Naive thymus-derived CD4-positive, alpha-beta T cell (primary cell): Measurements from ENCODE around the gene CDK14. TPM values are rescaled to one million over a fixed set of nuclear protein-coding genes. Genes with fewer than 3 reads are reported as not detected.

Source experiments
- ATAC-seq: fragments of 150-1000 bp; cut with Tn5 transposase; 2 replicates; pipeline ENCODE4 v1.10.0; 2021; ENCODE audit warnings: mild to moderate bottlenecking, moderate library complexity
- CTCF ChIA-PET: fragments of 350-600 bp; sonication (Branson Sonifier 250); formaldehyde crosslinking; loops from one replicate; lab custom pipeline; 2021; ENCODE audit warnings: antibody characterized with exemption; lab: Charles Lee
- POLR2A ChIA-PET: fragments of 350-600 bp; sonication (Branson Sonifier 250); formaldehyde crosslinking; loops from one replicate; lab custom pipeline; 2021; ENCODE audit warnings: antibody characterized with exemption, inconsistent platforms; lab: Charles Lee
- DNase-seq, 9 donors: peaks; one replicate each; pipeline versions ENCODE4 v3.0.0 to v3.0.0-alpha.2; 2020 to 2022; ENCODE audit warnings: mixed read lengths in 1 of 9
- H3K27ac ChIP-seq: one replicate; pipeline ENCODE4 v1.7.0; 2013; ENCODE audit warnings: mild to moderate bottlenecking, low read depth, low read length, moderate library complexity
- H3K27me3 ChIP-seq, 2 donors: one replicate each; pipeline ENCODE4 v1.7.0; 2013; ENCODE audit warnings: low read length in 2 of 2, mild to moderate bottlenecking in 2 of 2, moderate library complexity in 2 of 2; ENCODE audit not compliant: control insufficient read depth in 2 of 2, insufficient read depth in 2 of 2
- H3K36me3 ChIP-seq, 3 experiments: 1 replicate in 2 of 3; 2 replicates in 1 of 3; pipeline ENCODE4 v1.7.0; 2013; ENCODE audit warnings: low read length in 3 of 3, mild to moderate bottlenecking in 3 of 3, moderate library complexity in 1 of 3; ENCODE audit not compliant: insufficient read depth in 3 of 3, control insufficient read depth in 2 of 3
- H3K4me1 ChIP-seq, 2 donors: one replicate each; pipeline ENCODE4 v1.7.0; 2013; ENCODE audit warnings: low read length in 2 of 2, mild to moderate bottlenecking in 2 of 2, moderate library complexity in 1 of 2; ENCODE audit not compliant: control insufficient read depth in 2 of 2, insufficient read depth in 2 of 2
- H3K4me3 ChIP-seq: 2 replicates; pipeline ENCODE4 v1.7.0; 2013; ENCODE audit warnings: mild to moderate bottlenecking, low read length
- H3K9me3 ChIP-seq, 3 experiments: 1 replicate in 2 of 3; 2 replicates in 1 of 3; pipeline ENCODE4 v1.7.0; 2013; ENCODE audit warnings: low read length in 3 of 3; ENCODE audit not compliant: control insufficient read depth in 2 of 3
- H3K27ac Mint-ChIP-seq, 9 donors: one replicate each; pipeline ENCODE4 v1.8.0; 2020 to 2022; ENCODE audit warnings: mixed read lengths in 9 of 9, mild to moderate bottlenecking in 8 of 9, moderate library complexity in 5 of 9, inconsistent platforms in 2 of 9
- H3K27me3 Mint-ChIP-seq, 5 donors: one replicate each; pipeline ENCODE4 v1.8.0; 2021 to 2022; ENCODE audit warnings: mixed read lengths in 5 of 5, mild to moderate bottlenecking in 1 of 5
- H3K36me3 Mint-ChIP-seq, 5 donors: one replicate each; pipeline ENCODE4 v1.8.0; 2020 to 2022; ENCODE audit warnings: mixed read lengths in 5 of 5, mild to moderate bottlenecking in 3 of 5, inconsistent platforms in 1 of 5
- H3K4me1 Mint-ChIP-seq, 7 donors: one replicate each; pipeline ENCODE4 v1.8.0; 2020 to 2022; ENCODE audit warnings: mixed read lengths in 7 of 7, mild to moderate bottlenecking in 3 of 7, inconsistent platforms in 1 of 7
- H3K4me3 Mint-ChIP-seq, 10 donors: one replicate each; pipeline ENCODE4 v1.8.0; 2020 to 2022; ENCODE audit warnings: mild to moderate bottlenecking in 10 of 10, mixed read lengths in 10 of 10, moderate library complexity in 6 of 10, inconsistent platforms in 2 of 10
- H3K9me3 Mint-ChIP-seq, 11 donors: one replicate each; pipeline ENCODE4 v1.8.0; 2020 to 2022; ENCODE audit warnings: mixed read lengths in 11 of 11, mild to moderate bottlenecking in 4 of 11, inconsistent platforms in 1 of 11, moderate library complexity in 1 of 11
- intact Hi-C, 2 donors: fragments of 100-400 bp; cut with micrococcal nuclease; formaldehyde crosslinking; loops; one replicate each; pipeline ENCODE4 v1.15.1; 2023
- polyA plus RNA-seq, 2 donors: library from polyadenylated mRNA; unstranded; fragments of 300-500 nt; fragmentation: Illumina TruSeq; gene quantifications; one replicate each; pipeline ENCODE4 v1.2.3, GENCODE V29; 2021
- total RNA-seq, 6 experiments: library from RNA in 5 of 6; stranded (reverse) in 5 of 6; gene quantifications; 1 replicate in 5 of 6; 2 replicates in 1 of 6; pipeline ENCODE4 v1.2.3 and lab custom pipeline; 2021 to 2026

The CDK14 gene
- total and polyA plus RNA-seq, 7 experiments from 2014 or later: 0.05 to 9.9 (median 0.72) TPM; not detected in 1

DNA sequence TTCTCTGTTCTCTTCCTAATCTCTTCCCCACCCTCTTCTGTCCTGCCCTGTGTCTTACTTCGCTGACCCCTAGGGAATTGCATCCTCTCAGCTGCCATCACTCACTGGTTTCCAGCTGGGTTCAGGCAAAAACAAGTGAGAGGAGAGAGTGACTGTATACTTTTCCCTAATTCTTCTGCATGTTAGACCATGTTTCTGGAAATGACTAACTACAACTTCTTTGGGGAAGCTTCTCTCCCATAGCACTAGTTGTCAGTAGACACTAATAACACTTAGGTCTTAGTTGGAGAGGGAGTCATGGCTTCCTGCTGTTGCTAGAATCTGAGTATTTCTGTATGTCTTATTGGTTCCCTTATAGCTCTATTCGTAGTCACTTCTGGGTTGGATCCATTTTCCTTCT lies 369.1 kb downstream of the CDK14 start:
- Mint-ChIP-seq H3K27ac (no peak overlapping the region), H3K9me3 (peaks cover 0 to 5% (median 0%) of the 10 kb centered on the region in 11 donors), H3K4me3 (no peak overlapping the region), H3K4me1 (peaks cover 0 to 1% (median 0%) of the 10 kb centered on the region in 7 donors), H3K36me3 (no peaks in the 10 kb centered on the region), H3K27me3 (no peaks in the 10 kb centered on the region)
- no peak for DNase-seq
- H3K4me3 ChIP-seq: no peak overlapping the region
- no peaks in the 10 kb centered on the region for H3K4me1 ChIP-seq
- ChIA-PET POLR2A (no interaction called here), CTCF (no interaction called here)
- H3K36me3 ChIP-seq: no peaks in the 10 kb centered on the region
- no peak overlapping the region for H3K27ac ChIP-seq
- no peak for ATAC-seq
- H3K9me3 ChIP-seq: no peaks in the 10 kb centered on the region
- H3K27me3 ChIP-seq: no peaks in the 10 kb centered on the region
- intact Hi-C loops: no loop called here

DNA sequence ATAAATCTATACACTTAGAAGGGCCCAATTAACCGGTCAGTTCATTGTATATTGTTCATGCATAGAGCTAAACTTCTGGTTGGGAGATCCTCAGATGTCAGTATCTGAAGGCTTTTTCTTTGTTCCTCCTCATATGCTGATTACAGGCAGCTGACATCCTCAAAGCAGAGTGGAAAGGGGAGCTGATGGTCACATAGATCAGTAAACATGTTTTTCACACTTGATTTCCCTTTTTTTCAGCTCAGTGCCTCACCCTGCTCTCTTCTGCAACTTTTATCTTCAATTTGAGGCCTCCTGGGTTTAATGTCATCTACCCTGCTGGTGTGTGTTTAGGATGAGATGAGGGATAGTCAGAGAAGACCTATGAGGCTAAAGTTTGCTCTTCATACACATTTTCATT lies 370.2 kb downstream of the CDK14 start:
- H3K9me3 Mint-ChIP-seq: peaks cover 0 to 5% (median 0%) of the 10 kb centered on the region in 11 donors
- Histone ChIP-seq H3K27ac (no peak overlapping the region), H3K4me3 (no peak overlapping the region), H3K36me3 (no peaks in the 10 kb centered on the region), H3K4me1 (no peaks in the 10 kb centered on the region), H3K27me3 (no peaks in the 10 kb centered on the region), H3K9me3 (no peaks in the 10 kb centered on the region)
- peaks cover 0 to 1% (median 0%) of the 10 kb centered on the region in 7 donors for H3K4me1 Mint-ChIP-seq
- peaks cover 0 to 3% (median 0%) of the 10 kb centered on the region in 5 donors for H3K36me3 Mint-ChIP-seq
- no peak overlapping the region for H3K27ac Mint-ChIP-seq
- no peak for DNase-seq
- intact Hi-C loops: no loop called here
- no peaks in the 10 kb centered on the region for H3K27me3 Mint-ChIP-seq
- ChIA-PET CTCF (no interaction called here), POLR2A (no interaction called here)
- H3K4me3 Mint-ChIP-seq: no peak overlapping the region
- no peak for ATAC-seq

DNA sequence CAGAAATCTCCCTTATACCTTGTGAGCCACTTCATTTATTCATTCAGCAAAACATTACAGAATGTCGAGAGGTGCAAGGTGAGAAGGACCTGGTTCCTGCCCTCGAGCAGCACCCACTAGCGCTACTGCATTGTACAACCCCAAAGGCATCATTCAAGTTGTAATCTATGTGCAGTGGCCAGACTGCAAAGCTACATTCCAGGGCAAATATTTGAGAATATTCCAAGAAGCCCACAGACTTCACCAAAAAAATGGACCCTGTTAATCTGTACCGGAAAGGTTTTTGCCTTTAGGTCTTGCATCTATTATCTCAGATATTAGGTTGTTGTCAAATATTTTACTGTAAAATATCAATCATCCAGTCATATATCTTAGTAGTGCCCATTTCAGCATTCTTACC lies 372.8 kb downstream of the CDK14 start:
- Histone ChIP-seq H3K4me1 (no peaks in the 10 kb centered on the region), H3K27me3 (no peaks in the 10 kb centered on the region), H3K27ac (no peak overlapping the region), H3K36me3 (no peaks in the 10 kb centered on the region), H3K9me3 (no peaks in the 10 kb centered on the region), H3K4me3 (no peak overlapping the region)
- ChIA-PET POLR2A (no interaction called here), CTCF (no interaction called here)
- Mint-ChIP-seq H3K9me3 (peaks cover 0 to 19% (median 4%) of the 10 kb centered on the region in 11 donors), H3K36me3 (peaks cover 0 to 3% (median 0%) of the 10 kb centered on the region in 5 donors), H3K27ac (no peak overlapping the region), H3K4me3 (no peak overlapping the region), H3K4me1 (peaks cover 0 to 1% (median 0%) of the 10 kb centered on the region in 7 donors), H3K27me3 (no peaks in the 10 kb centered on the region)
- ATAC-seq (no peak), DNase-seq (no peak)
- intact Hi-C loops: no loop called here

DNA sequence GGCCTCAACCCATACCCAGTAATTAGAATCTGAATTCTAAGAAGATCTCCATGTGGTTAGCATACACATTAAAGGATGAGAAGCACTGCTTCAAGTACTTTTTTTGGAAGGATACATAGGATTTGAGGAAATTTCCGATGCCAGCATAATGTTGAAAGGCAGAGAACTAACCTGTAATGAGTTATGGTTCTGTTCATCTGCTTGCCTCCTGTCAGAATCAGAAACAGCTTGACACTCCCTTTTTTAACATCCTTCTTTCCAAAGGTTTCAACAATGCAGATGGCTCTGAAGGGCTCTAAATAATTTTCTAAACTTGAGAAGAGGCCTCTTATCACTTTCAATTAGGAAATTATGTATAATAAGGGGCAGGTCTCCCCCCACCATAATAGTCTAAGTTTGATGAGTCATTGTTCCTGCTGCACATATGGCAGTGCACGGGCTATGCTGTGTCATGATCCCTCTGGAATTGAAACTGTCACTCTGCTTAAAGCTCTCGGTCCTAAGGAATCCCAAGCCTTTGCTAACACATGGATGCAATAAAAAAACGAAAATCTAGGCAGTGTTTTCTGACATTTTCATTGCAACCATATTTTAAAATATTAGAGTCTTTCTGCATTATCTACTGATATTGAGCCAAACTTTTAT lies 376.9 kb downstream of the CDK14 start:
- Mint-ChIP-seq H3K4me1 (peaks cover 0 to 1% (median 0%) of the 10 kb centered on the region in 7 donors), H3K27me3 (peaks cover 0 to 14% (median 11%) of the 10 kb centered on the region in 5 donors), H3K4me3 (no peak overlapping the region), H3K27ac (no peak overlapping the region), H3K9me3 (peaks cover 0 to 46% (median 13%) of the 10 kb centered on the region in 11 donors), H3K36me3 (peaks cover 0 to 11% (median 0%) of the 10 kb centered on the region in 5 donors)
- no peaks in the 10 kb centered on the region for H3K4me1 ChIP-seq
- ChIA-PET CTCF (no interaction called here), POLR2A (no interaction called here)
- no peaks in the 10 kb centered on the region for H3K9me3 ChIP-seq
- H3K36me3 ChIP-seq: no peaks in the 10 kb centered on the region
- ATAC-seq: no peak
- no peak for DNase-seq
- intact Hi-C loops: no loop called here
- no peaks in the 10 kb centered on the region for H3K27me3 ChIP-seq
- no peak overlapping the region for H3K4me3 ChIP-seq
- no peak overlapping the region for H3K27ac ChIP-seq

DNA sequence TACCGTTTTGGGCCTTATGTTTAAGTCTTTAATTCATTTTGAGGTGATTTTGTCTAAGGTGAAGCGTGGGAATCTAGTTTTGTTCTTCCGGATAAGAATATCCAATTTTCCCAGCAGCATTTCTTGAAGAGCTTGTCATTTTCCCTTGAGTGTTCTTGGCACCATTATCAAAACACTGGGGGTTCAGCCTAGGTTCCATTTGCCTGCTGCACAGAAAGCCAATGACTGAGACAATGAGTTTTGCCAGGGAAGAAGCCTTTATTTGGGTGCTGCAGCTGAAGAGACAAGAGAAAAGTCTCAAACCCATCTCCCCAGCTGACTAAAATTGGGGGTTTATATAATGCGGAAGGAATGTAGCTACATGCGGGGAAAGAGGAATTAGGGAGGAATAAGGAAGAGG lies 380.9 kb downstream of the CDK14 start:
- intact Hi-C loops: no loop called here
- ChIA-PET CTCF (no interaction called here), POLR2A (no interaction called here)
- DNase-seq: no peak
- Histone ChIP-seq H3K36me3 (no peaks in the 10 kb centered on the region), H3K4me3 (no peak overlapping the region), H3K4me1 (no peaks in the 10 kb centered on the region), H3K27me3 (no peaks in the 10 kb centered on the region), H3K9me3 (no peaks in the 10 kb centered on the region), H3K27ac (no peak overlapping the region)
- no peak overlapping the region for H3K4me3 Mint-ChIP-seq
- H3K27me3 Mint-ChIP-seq: peaks cover 0 to 18% (median 15%) of the 10 kb centered on the region in 5 donors
- ATAC-seq: no peak
- H3K36me3 Mint-ChIP-seq: peaks cover 0 to 10% (median 0%) of the 10 kb centered on the region in 5 donors
- peaks cover 0 to 1% (median 0%) of the 10 kb centered on the region in 7 donors for H3K4me1 Mint-ChIP-seq
- peaks cover 0 to 50% (median 15%) of the 10 kb centered on the region in 11 donors for H3K9me3 Mint-ChIP-seq
- H3K27ac Mint-ChIP-seq: no peak overlapping the region

DNA sequence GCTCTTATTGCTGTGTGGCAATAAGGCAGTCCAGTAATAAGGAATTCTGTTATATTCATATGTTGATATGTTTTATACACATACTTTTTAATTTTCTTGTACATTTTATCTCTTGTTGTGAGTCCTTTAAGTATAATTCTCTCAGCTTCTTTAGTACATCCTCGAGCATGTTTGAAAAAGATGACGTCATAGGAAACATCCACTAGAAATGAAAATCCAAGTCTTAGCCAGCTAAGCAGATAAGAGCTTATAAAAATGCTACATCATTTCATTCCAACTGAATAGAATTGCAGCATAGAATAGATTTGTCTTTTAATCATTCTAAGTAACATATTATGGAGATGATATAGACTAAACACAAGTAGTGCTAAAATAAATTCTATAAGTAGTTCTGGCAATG lies 384.4 kb downstream of the CDK14 start:
- Mint-ChIP-seq H3K4me3 (no peak overlapping the region), H3K4me1 (peaks cover 0 to 1% (median 0%) of the 10 kb centered on the region in 7 donors), H3K27me3 (peaks cover 0 to 18% (median 16%) of the 10 kb centered on the region in 5 donors), H3K27ac (no peak overlapping the region), H3K36me3 (peaks cover 0 to 12% (median 0%) of the 10 kb centered on the region in 5 donors), H3K9me3 (peaks cover 2 to 39% (median 13%) of the 10 kb centered on the region in 11 donors)
- Histone ChIP-seq H3K9me3 (peaks cover 0 to 6% (median 0%) of the 10 kb centered on the region in 3 experiments), H3K4me3 (no peak overlapping the region), H3K4me1 (no peaks in the 10 kb centered on the region), H3K36me3 (no peaks in the 10 kb centered on the region), H3K27ac (no peak overlapping the region), H3K27me3 (no peaks in the 10 kb centered on the region)
- ATAC-seq (no peak), DNase-seq (no peak)
- intact Hi-C loops: no loop called here
- POLR2A ChIA-PET: no interaction called here
- CTCF ChIA-PET: no interaction called here

DNA sequence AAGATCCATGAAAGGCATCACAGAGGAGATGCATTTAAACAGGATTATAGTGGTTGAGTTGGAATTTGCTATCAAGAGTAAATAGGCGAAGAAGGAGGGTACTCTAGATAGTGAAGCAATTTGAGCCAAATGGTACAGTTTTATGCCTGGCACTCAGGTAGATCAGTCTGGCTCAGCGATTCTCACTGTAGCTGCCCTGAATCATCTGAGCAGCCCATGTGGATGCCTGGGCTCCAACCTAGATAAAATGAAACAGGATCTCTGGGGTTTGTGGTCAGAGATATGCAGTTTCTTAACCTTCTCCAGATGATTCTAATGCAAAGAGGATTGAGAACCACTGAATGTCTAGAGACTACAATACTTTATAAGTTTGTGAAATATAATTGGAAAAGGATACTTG lies 386.1 kb downstream of the CDK14 start:
- Histone ChIP-seq H3K36me3 (no peaks in the 10 kb centered on the region), H3K27ac (no peak overlapping the region), H3K4me1 (no peaks in the 10 kb centered on the region), H3K9me3 (peaks cover 0 to 6% (median 0%) of the 10 kb centered on the region in 3 experiments), H3K27me3 (no peaks in the 10 kb centered on the region), H3K4me3 (no peak overlapping the region)
- Mint-ChIP-seq H3K27me3 (peaks cover 0 to 12% (median 7%) of the 10 kb centered on the region in 5 donors), H3K27ac (no peak overlapping the region), H3K4me3 (no peak overlapping the region), H3K4me1 (no peaks in the 10 kb centered on the region), H3K9me3 (peaks cover 2 to 24% (median 7%) of the 10 kb centered on the region in 11 donors), H3K36me3 (peaks cover 0 to 6% (median 0%) of the 10 kb centered on the region in 5 donors)
- ATAC-seq (no peak), DNase-seq (no peak)
- intact Hi-C loops: no loop called here
- ChIA-PET POLR2A (no interaction called here), CTCF (no interaction called here)
